Suprapubic skin (tissue), 3 donors: ENCODE measurements around the gene C20orf204.

ENCODE experiments used
- POLR2AphosphoS5 ChIP-seq, 3 donors: sonication (generic); formaldehyde crosslinking; IDR thresholded peaks; one replicate each; pipeline ENCODE4 v1.6.1; 2017; ENCODE audit warnings: antibody characterized with exemption in 3 of 3
- TF ChIP-seq, protein P1 (sequence below), 2 donors: fragments of 200-600 bp in 1 of 2; fragments of 450-650 bp in 1 of 2; sonication (generic) in 1 of 2; IDR thresholded peaks; one replicate each; pipeline ENCODE4 v1.5.1; 2016 to 2019; ENCODE audit warnings: antibody characterized with exemption in 2 of 2, mild to moderate bottlenecking in 1 of 2, moderate library complexity in 1 of 2

DNA sequence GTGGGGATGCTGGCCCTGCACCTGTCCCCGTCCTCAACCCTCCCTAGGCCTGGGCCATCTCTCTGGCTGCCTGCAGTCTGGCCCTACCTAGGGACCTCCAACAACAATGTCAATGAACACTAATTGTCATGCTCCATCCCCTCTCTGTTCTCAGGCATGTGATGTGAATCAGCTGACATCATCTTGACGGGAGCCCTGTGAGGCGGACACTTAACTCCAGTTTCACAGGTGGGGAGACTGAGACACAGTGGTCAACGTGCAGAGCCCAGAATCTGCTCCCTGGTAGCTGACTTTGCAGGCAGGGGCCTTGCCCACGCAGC, 26.3 kb downstream of the C20orf204 start:
- TF ChIP-seq POLR2AphosphoS5 (IDR thresholded peaks at IDR 0.05) = no peak
- TF ChIP-seq, protein P1, sequence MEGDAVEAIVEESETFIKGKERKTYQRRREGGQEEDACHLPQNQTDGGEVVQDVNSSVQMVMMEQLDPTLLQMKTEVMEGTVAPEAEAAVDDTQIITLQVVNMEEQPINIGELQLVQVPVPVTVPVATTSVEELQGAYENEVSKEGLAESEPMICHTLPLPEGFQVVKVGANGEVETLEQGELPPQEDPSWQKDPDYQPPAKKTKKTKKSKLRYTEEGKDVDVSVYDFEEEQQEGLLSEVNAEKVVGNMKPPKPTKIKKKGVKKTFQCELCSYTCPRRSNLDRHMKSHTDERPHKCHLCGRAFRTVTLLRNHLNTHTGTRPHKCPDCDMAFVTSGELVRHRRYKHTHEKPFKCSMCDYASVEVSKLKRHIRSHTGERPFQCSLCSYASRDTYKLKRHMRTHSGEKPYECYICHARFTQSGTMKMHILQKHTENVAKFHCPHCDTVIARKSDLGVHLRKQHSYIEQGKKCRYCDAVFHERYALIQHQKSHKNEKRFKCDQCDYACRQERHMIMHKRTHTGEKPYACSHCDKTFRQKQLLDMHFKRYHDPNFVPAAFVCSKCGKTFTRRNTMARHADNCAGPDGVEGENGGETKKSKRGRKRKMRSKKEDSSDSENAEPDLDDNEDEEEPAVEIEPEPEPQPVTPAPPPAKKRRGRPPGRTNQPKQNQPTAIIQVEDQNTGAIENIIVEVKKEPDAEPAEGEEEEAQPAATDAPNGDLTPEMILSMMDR (IDR thresholded peaks at IDR 0.05) = no peak
